PC-3 (cell line): ENCODE measurements around the gene KCTD2. TPM values are rescaled to one million over a fixed set of nuclear protein-coding genes. Genes with fewer than 3 reads are reported as not detected.

Source experiments
- ATAC-seq: fragments of 200-7000 bp; cut with Tn5 transposase; 2 replicates; pipeline ENCODE4 v1.9.1; 2020; ENCODE audit warnings: mild to moderate bottlenecking, moderate library complexity
- Bru-seq: library from RNA; stranded (reverse); fragments of 400-500 nt; gene quantifications from one replicate; lab custom pipeline; 2021; lab: Mats Ljungman, UMichigan
- BruChase-seq, 2 experiments: library from RNA; stranded (reverse); fragments of 400-500 nt; gene quantifications; one replicate each; lab custom pipeline; 2021; lab: Mats Ljungman, UMichigan
- BruUV-seq: library from RNA; stranded (reverse); fragments of 400-500 nt; replicated peaks from 2 replicates; lab custom pipeline; 2021; lab: Mats Ljungman, UMichigan
- CTCF ChIA-PET: fragments of 300-600 bp; sonication (Branson Sonifier 250); formaldehyde crosslinking; loops from one replicate; lab custom pipeline; 2022; ENCODE audit warnings: antibody characterized with exemption; lab: Charles Lee
- POLR2A ChIA-PET: fragments of 300-600 bp; sonication (Branson Sonifier 250); formaldehyde crosslinking; loops from one replicate; lab custom pipeline; 2022; ENCODE audit warnings: antibody characterized with exemption; ENCODE audit not compliant: unreplicated experiment; lab: Charles Lee
- DNase-seq: peaks from one replicate; pipeline ENCODE4 v3.0.0-alpha.2; 2015
- H2AFZ ChIP-seq: fragments of 300-600 bp; sonication (generic); 2 replicates; pipeline ENCODE4 v1.6.0; 2016; ENCODE audit warnings: antibody characterized with exemption, low read length
- H3F3A ChIP-seq: fragments of 300-600 bp; sonication (generic); one replicate; pipeline ENCODE4 v1.6.0; 2017; ENCODE audit warnings: antibody characterized with exemption, low read length, control low read depth, mild to moderate bottlenecking; ENCODE audit not compliant: unreplicated experiment
- H3K27ac ChIP-seq: fragments of 300-600 bp; sonication (generic); 2 replicates; pipeline ENCODE4 v1.5.1; 2016; ENCODE audit warnings: mild to moderate bottlenecking, low read length
- H3K27me3 ChIP-seq: fragments of 300-600 bp; sonication (generic); 2 replicates; pipeline ENCODE4 v1.6.1; 2016; ENCODE audit warnings: low read length, mixed read lengths
- H3K36me3 ChIP-seq: fragments of 300-600 bp; sonication (generic); 2 replicates; pipeline ENCODE4 v1.6.1; 2016; ENCODE audit warnings: low read depth, mixed run types, low read length, mixed read lengths
- H3K4me1 ChIP-seq: fragments of 300-600 bp; sonication (generic); 2 replicates; pipeline ENCODE4 v1.5.1; 2016; ENCODE audit warnings: low read length; ENCODE audit not compliant: insufficient read depth
- H3K4me2 ChIP-seq: fragments of 300-600 bp; sonication (generic); 2 replicates; pipeline ENCODE4 v1.6.0; 2016; ENCODE audit warnings: low read length
- H3K4me3 ChIP-seq: fragments of 300-600 bp; sonication (generic); 2 replicates; pipeline ENCODE4 v1.5.1; 2016; ENCODE audit warnings: mild to moderate bottlenecking, low read length, mixed read lengths
- H3K79me2 ChIP-seq: fragments of 300-600 bp; sonication (generic); 2 replicates; pipeline ENCODE4 v1.6.1; 2017; ENCODE audit warnings: low read length, mixed read lengths
- H3K9ac ChIP-seq: fragments of 300-600 bp; sonication (generic); 2 replicates; pipeline ENCODE4 v1.6.0; 2016; ENCODE audit warnings: mild to moderate bottlenecking, low read length
- H3K9me2 ChIP-seq: fragments of 300-600 bp; sonication (generic); replicated peaks from 2 replicates; pipeline ENCODE4 v1.6.1; 2016; ENCODE audit warnings: mixed run types, low read length, mixed read lengths
- H3K9me3 ChIP-seq: fragments of 300-600 bp; sonication (generic); 2 replicates; pipeline ENCODE4 v1.6.1; 2016; ENCODE audit warnings: low read length, mixed read lengths
- H4K20me1 ChIP-seq: fragments of 300-600 bp; sonication (generic); 2 replicates; pipeline ENCODE4 v1.6.1; 2016; ENCODE audit warnings: low read length, mixed read lengths
- CTCF ChIP-seq: fragments of 300-600 bp; sonication (generic); conservative IDR thresholded peaks from 2 replicates; pipeline ENCODE4 v1.5.1; 2017; ENCODE audit warnings: antibody characterized with exemption, low read depth, mild to moderate bottlenecking, low read length
- EZH2 ChIP-seq: fragments of 300-600 bp; sonication (generic); IDR thresholded peaks from one replicate; pipeline ENCODE4 v1.6.1; 2017; ENCODE audit warnings: antibody characterized with exemption, mild to moderate bottlenecking, low read length; ENCODE audit not compliant: unreplicated experiment
- EZH2phosphoT487 ChIP-seq: fragments of 300-600 bp; sonication (generic); IDR thresholded peaks from 2 replicates; pipeline ENCODE4 v1.6.1; 2018; ENCODE audit warnings: mild to moderate bottlenecking, antibody characterized with exemption, low read length, borderline replicate concordance
- intact Hi-C: fragments of 100-400 bp; cut with micrococcal nuclease; formaldehyde crosslinking; loops from 2 replicates; pipeline ENCODE4 v1.9.0; 2023
- long read RNA-seq: library from polyadenylated mRNA; unstranded; transcript quantifications from one replicate; pipeline ENCODE4 v2.0.0, GENCODE V29; 2021; ENCODE audit not compliant: unreplicated experiment
- total RNA-seq: library from RNA; depleted of rRNA; stranded (reverse); fragments of >200 nt; gene quantifications from 2 replicates; pipeline ENCODE4 v1.2.3, GENCODE V29; 2014; rRNA removed

Gene KCTD2
- total RNA-seq = 23.8 and 28.0 TPM in 2 replicates
- percentile 64 among the genes with signal in this experiment for Bru-seq, nascent RNA
- BruChase-seq, experiment 1, labeled RNA remaining after a 6-hour chase = percentile 87 among the genes with signal in this experiment
- percentile 80 among the genes with signal in this experiment for BruChase-seq, experiment 2, labeled RNA remaining after a 2-hour chase
- long read RNA-seq, transcript KCTD2-201 (6 exons, 3,635 nt) = major isoform, 17 of 57 reads
- long read RNA-seq, partial matches to known transcripts = 35 of 57 reads
- long read RNA-seq, other reads (novel, unspliced or antisense) = 5 of 57 reads

- Histone ChIP-seq H2AFZ (peak within 1 kb of the TSS; percentile 87), H3K9me3 (no peaks in the 10 kb centered on the region), H3K4me2 (peak within 1 kb of the TSS; percentile 95), H3K36me3 (peaks cover 18% of the 10 kb centered on the region), H3K27me3 (no peaks in the 10 kb centered on the region), H3K4me3 (peak within 1 kb of the TSS; percentile 99), H4K20me1 (no peaks in the 10 kb centered on the region), H3K9ac (peak within 1 kb of the TSS; percentile 96), H3K4me1 (peaks cover 13% of the 10 kb centered on the region), H3K9me2 (no peaks in the 10 kb centered on the region), H3K27ac (peak within 1 kb of the TSS; percentile 79), H3K79me2 (peaks cover 50% of the 10 kb centered on the region), H3F3A (no peaks in the 10 kb centered on the region)
- intact Hi-C loops = loop anchor here (1.0 kb wide), 1 partner anchor 11 kb away; no protein-coding TSS in a partner anchor
- TF ChIP-seq EZH2phosphoT487 = no peak
- no peak for TF ChIP-seq CTCF
- TF ChIP-seq EZH2 = no peak
- BruUV-seq = TSS peak; percentile 71
- ATAC-seq (peak; percentile 92), DNase-seq (peak; percentile 99)
- CTCF ChIA-PET = interaction anchor here (0.5 to 1.6 kb wide), 2 partner anchors 12 to 50 kb away, joined by 6 to 8 read pairs; no protein-coding TSS in a partner anchor
- POLR2A ChIA-PET = interaction anchor here (0.6 to 0.7 kb wide), 2 partner anchors 1305 to 1399 kb away, joined by 3 to 5 read pairs; no protein-coding TSS in a partner anchor
Measured at GRCh38 chr17:75046407-75047289, at the start of gene KCTD2, which contains the start of gene ATP5PD. Gene KCTD2 (plus strand): TSS chr17:75047225. CDS start chr17:75047251, 26 bp downstream. Gene ATP5PD (minus strand): TSS chr17:75046969. CDS start chr17:75042650, 4,319 bp downstream.

- no peak overlapping the region for H3K27ac ChIP-seq
- no peak overlapping the region for H3K9ac ChIP-seq
- H3K9me3 ChIP-seq = no peaks in the 10 kb centered on the region
- no peaks in the 10 kb centered on the region for H3K27me3 ChIP-seq
- no peak overlapping the region for H3K4me2 ChIP-seq
- H3K9me2 ChIP-seq = no peaks in the 10 kb centered on the region
- H3F3A ChIP-seq = no peaks in the 10 kb centered on the region
- peaks cover 13% of the 10 kb centered on the region for H3K36me3 ChIP-seq
- ChIA-PET POLR2A (no interaction called here), CTCF (no interaction called here)
- H2AFZ ChIP-seq = no peak overlapping the region
- no peak overlapping the region for H3K4me3 ChIP-seq
- no peaks in the 10 kb centered on the region for H4K20me1 ChIP-seq
- H3K79me2 ChIP-seq = no peaks in the 10 kb centered on the region
- BruUV-seq = no TSS peak
- ATAC-seq (no peak), DNase-seq (no peak)
- TF ChIP-seq EZH2phosphoT487 = no peak
- TF ChIP-seq CTCF = no peak
- TF ChIP-seq EZH2 = no peak
- intact Hi-C loops = no loop called here
- no peaks in the 10 kb centered on the region for H3K4me1 ChIP-seq
Measured at GRCh38 chr17:74998783-74999182, 48.2 kb upstream of the KCTD2 start.
